Stimulated activated memory B cell treated with anti-CD40 and anti-IgM and Interleukin-4, amounts not matched to agents 10 μg/mL and 1 μg/mL and 100 μg/mL, for 72 hours (primary cell): ENCODE results near the gene LRRC74B.

Experiments
- ATAC-seq: fragments of 150-1000 bp; cut with Tn5 transposase; 2 replicates; pipeline ENCODE4 v1.10.0; 2021
- H3K27ac Mint-ChIP-seq: one replicate; pipeline ENCODE4 v1.8.0; 2022; ENCODE audit warnings: mild to moderate bottlenecking, mixed read lengths
- H3K27me3 Mint-ChIP-seq: one replicate; pipeline ENCODE4 v1.8.0; 2022; ENCODE audit warnings: mixed read lengths
- H3K36me3 Mint-ChIP-seq: one replicate; pipeline ENCODE4 v1.8.0; 2022; ENCODE audit warnings: mixed read lengths
- H3K4me1 Mint-ChIP-seq: one replicate; pipeline ENCODE4 v1.8.0; 2022; ENCODE audit warnings: mixed read lengths
- H3K4me3 Mint-ChIP-seq: one replicate; pipeline ENCODE4 v1.8.0; 2022; ENCODE audit warnings: mild to moderate bottlenecking, moderate library complexity, mixed read lengths
- H3K9me3 Mint-ChIP-seq: one replicate; pipeline ENCODE4 v1.8.0; 2022; ENCODE audit warnings: mixed read lengths

The LRRC74B gene

DNA sequence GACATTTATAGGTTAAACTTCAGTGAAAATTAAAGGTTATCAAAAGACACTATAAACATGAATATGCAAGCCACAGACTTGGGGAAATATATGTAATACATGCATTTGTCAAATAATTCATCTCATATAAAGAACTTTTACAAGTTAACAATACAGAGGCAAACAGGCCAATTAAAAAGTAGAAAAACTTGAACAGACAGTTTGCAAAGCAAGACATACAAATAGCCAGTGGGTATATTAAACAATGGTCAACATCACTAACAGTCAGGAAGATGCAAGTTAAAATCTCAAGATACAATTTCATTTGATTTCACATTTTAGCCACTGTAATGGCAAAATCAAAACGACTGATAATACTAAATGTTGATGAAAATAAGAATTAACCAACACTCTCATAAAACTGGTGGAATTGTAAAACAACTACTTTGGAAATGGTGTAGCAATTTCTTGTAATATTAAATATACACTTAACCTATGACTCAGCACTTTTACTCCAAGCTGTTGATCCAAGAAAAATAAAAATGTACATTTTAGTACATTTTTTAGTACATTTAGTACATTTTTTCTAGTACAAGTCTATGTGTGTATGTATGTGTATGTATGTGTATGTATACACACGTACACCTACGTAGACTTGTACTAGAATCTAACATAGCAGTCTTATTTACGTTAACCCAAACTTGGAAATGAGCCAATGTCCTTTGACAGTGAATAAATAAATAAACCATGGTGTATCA, 62.8 kb downstream of the LRRC74B start:
- no peak for ATAC-seq
- Mint-ChIP-seq H3K27ac (no peak overlapping the region), H3K4me3 (no peak overlapping the region), H3K9me3 (no peaks in the 10 kb centered on the region), H3K36me3 (no peaks in the 10 kb centered on the region), H3K4me1 (no peaks in the 10 kb centered on the region), H3K27me3 (peaks cover 30% of the 10 kb centered on the region)
